HepG2 (cell line): ENCODE measurements around the gene ZNF385B. TPM values are rescaled to one million over a fixed set of nuclear protein-coding genes. Genes with fewer than 3 reads are reported as not detected.

Experiments
- ATAC-seq: fragments of 200-7000 bp; cut with Tn5 transposase; 3 replicates; pipeline ENCODE4 v1.9.1; 2020; ENCODE audit warnings: mild to moderate bottlenecking, moderate library complexity
- BruUV-seq: library from RNA; stranded (reverse); fragments of 400-500 nt; replicated peaks from 2 replicates; lab custom pipeline; 2021; lab: Mats Ljungman, UMichigan
- CTCF ChIA-PET: fragments of 300-600 bp; formaldehyde crosslinking; extraction: SDS; loops from one replicate; lab custom pipeline; 2021; ENCODE audit warnings: low total read pairs, inconsistent platforms, low intra/inter-chr PET ratio; lab: Yijun Ruan, JAX
- POLR2A ChIA-PET: fragments of 350-600 bp; sonication (Branson Sonifier 250); formaldehyde crosslinking; loops from one replicate; lab custom pipeline; 2020; ENCODE audit warnings: antibody characterized with exemption, inconsistent platforms; lab: Yijun Ruan, JAX
- DNase-seq: peaks from one replicate; pipeline ENCODE4 v3.0.0-alpha.2; 2015; ENCODE audit warnings: low spot score
- FAIRE-seq: peaks from 3 replicates; lab custom pipeline; 2011; peaks lifted over from hg19 to GRCh38; lab: Jason Lieb, UNC
- H2AFZ ChIP-seq: one replicate; pipeline ENCODE4 v1.6.1; 2011; ENCODE audit warnings: low read length, inconsistent platforms
- H3K27ac ChIP-seq: fragments of 300-600 bp; 3 replicates; pipeline ENCODE4 v1.8.0; 2011; ENCODE audit warnings: mixed run types, mild to moderate bottlenecking, mixed read lengths, low read length, inconsistent platforms; ENCODE audit not compliant: insufficient read depth; ENCODE audit errors: extremely low read length
- H3K27me3 ChIP-seq, 2 experiments: fragments of 200-600 bp in 1 of 2; 2 replicates in 1 of 2; 3 replicates in 1 of 2; pipeline versions ENCODE4 v1.6.0 to v1.8.0; 2011; ENCODE audit warnings: low read length in 2 of 2, mild to moderate bottlenecking in 2 of 2, moderate library complexity in 2 of 2, inconsistent platforms in 1 of 2; ENCODE audit not compliant: insufficient read depth in 2 of 2, control insufficient read depth in 1 of 2
- H3K36me3 ChIP-seq, 2 experiments: fragments of 200-600 bp in 1 of 2; replicated peaks in 1 of 2; 2 replicates in 1 of 2; 3 replicates in 1 of 2; pipeline versions ENCODE4 v1.5.1 to v1.8.0; 2011; ENCODE audit warnings: low read length in 2 of 2, inconsistent platforms in 1 of 2; ENCODE audit not compliant: insufficient read depth in 2 of 2, control insufficient read depth in 1 of 2
- H3K4me1 ChIP-seq: 2 replicates; pipeline ENCODE4 v1.5.1; 2012; ENCODE audit warnings: low read length, inconsistent platforms; ENCODE audit not compliant: insufficient read depth
- H3K4me2 ChIP-seq: 2 replicates; pipeline ENCODE4 v1.6.0; 2011; ENCODE audit warnings: low read depth, low read length, inconsistent platforms
- H3K4me3 ChIP-seq, 3 experiments: fragments of 200-600 bp in 1 of 3; sonication (generic), shearing (Covaris generic) in 1 of 3; replicated peaks in 1 of 3; 2 replicates each; pipeline ENCODE4 v1.5.1; 2011 to 2016; ENCODE audit warnings: low read length in 3 of 3, inconsistent platforms in 2 of 3, low read depth in 2 of 3, mild to moderate bottlenecking in 2 of 3, control low read depth in 1 of 3, mixed read lengths in 1 of 3; ENCODE audit not compliant: insufficient read depth in 1 of 3
- H3K79me2 ChIP-seq: one replicate; pipeline ENCODE4 v1.6.1; 2011; ENCODE audit warnings: low read length, inconsistent platforms; ENCODE audit not compliant: insufficient read depth
- H3K9ac ChIP-seq: 2 replicates; pipeline ENCODE4 v1.6.0; 2011; ENCODE audit warnings: mild to moderate bottlenecking, low read depth, low read length, inconsistent platforms; ENCODE audit not compliant: insufficient read depth
- H3K9me3 ChIP-seq: 2 replicates; pipeline ENCODE4 v1.5.1; 2012; ENCODE audit warnings: mild to moderate bottlenecking, low read length
- H4K20me1 ChIP-seq: 2 replicates; pipeline ENCODE4 v1.6.0; 2011; ENCODE audit warnings: inconsistent platforms, mild to moderate bottlenecking, low read length, moderate library complexity; ENCODE audit not compliant: insufficient read depth
- BORCS8-MEF2B ChIP-seq: sonication (generic); formaldehyde crosslinking; IDR thresholded peaks from 2 replicates; pipeline ENCODE4 v1.8.0; 2022; ENCODE audit warnings: mild to moderate bottlenecking, missing genetic modification reagents
- CBX1 ChIP-seq: IDR thresholded peaks from one replicate; pipeline ENCODE4 v1.6.1; 2016; ENCODE audit warnings: antibody characterized with exemption, low read depth
- DNMT1 ChIP-seq: sonication (generic); formaldehyde crosslinking; IDR thresholded peaks from 2 replicates; pipeline ENCODE4 v1.5.1; 2020; ENCODE audit warnings: mild to moderate bottlenecking, missing genetic modification reagents
- MBNL3 ChIP-seq: fragments of 250-450 bp; sonication (Bioruptor Pico); conservative IDR thresholded peaks from 2 replicates; pipeline ENCODE4 v1.8.0; 2022; ENCODE audit warnings: mild to moderate bottlenecking, inconsistent platforms
- PATZ1 ChIP-seq: sonication (generic); formaldehyde crosslinking; IDR thresholded peaks from 2 replicates; pipeline ENCODE4 v1.4.0; 2020; ENCODE audit warnings: missing genetic modification reagents
- TAF1 ChIP-seq: sonication (generic); formaldehyde crosslinking; IDR thresholded peaks from 2 replicates; pipeline ENCODE4 v1.4.0; 2020; ENCODE audit warnings: missing genetic modification reagents
- TOE1 ChIP-seq: sonication (generic); formaldehyde crosslinking; IDR thresholded peaks from 2 replicates; pipeline ENCODE4 v1.4.0; 2020; ENCODE audit warnings: mild to moderate bottlenecking, missing genetic modification reagents
- ZKSCAN8 ChIP-seq: IDR thresholded peaks from 2 replicates; pipeline ENCODE4 v1.6.1; 2016; ENCODE audit warnings: borderline replicate concordance, missing genetic modification reagents, missing compliant biosample characterization
- ZNF18 ChIP-seq: sonication (generic); formaldehyde crosslinking; IDR thresholded peaks from 2 replicates; pipeline ENCODE4 v1.8.0; 2022; ENCODE audit warnings: mild to moderate bottlenecking, missing genetic modification reagents; ENCODE audit not compliant: insufficient replicate concordance
- ZNF382 ChIP-seq: sonication (generic); formaldehyde crosslinking; IDR thresholded peaks from 2 replicates; pipeline ENCODE4 v1.5.0; 2020; ENCODE audit warnings: missing genetic modification reagents, mild to moderate bottlenecking, borderline replicate concordance
- ZSCAN31 ChIP-seq: sonication (generic); formaldehyde crosslinking; IDR thresholded peaks from 2 replicates; pipeline ENCODE4 v1.5.0; 2020; ENCODE audit warnings: low read depth, mild to moderate bottlenecking, missing genetic modification reagents
- WGBS: methylation state at CpG from one replicate; pipeline ENCODE4 v1.1.6; 2017; ENCODE audit warnings: low lambda C conversion rate; 5-methylcytosine and 5-hydroxymethylcytosine counted together
- in situ Hi-C: cut with HindIII; loops from 2 replicates; pipeline ENCODE4 v1.10.0; 2017; ENCODE audit warnings: low pct_unique_long_range_greater_than_20kb; ENCODE audit not compliant: extremely low pct_ligation_motif_present
- intact Hi-C: fragments of 100-400 bp; cut with micrococcal nuclease; formaldehyde crosslinking; loops from one replicate; pipeline ENCODE4 v1.10.0; 2022; ENCODE audit not compliant: unreplicated experiment
- polyA plus RNA-seq, 8 experiments: library from polyadenylated mRNA; depleted of rRNA in 3 of 8; stranded (reverse) in 7 of 8; unstranded in 1 of 8; fragments of >200 nt; fragmentation: Illumina TruSeq in 4 of 8; extraction: Trizol in 4 of 8; gene quantifications; 2 replicates each; pipeline versions ENCODE4 v1.2.1 to v1.2.3, GENCODE V29; 2011 to 2016; ENCODE audit warnings: low read depth in 4 of 8, missing spikeins in 1 of 8, mixed read lengths in 1 of 8; ENCODE audit not compliant: insufficient read depth in 1 of 8
- total RNA-seq, 5 experiments: library from RNA; depleted of rRNA; stranded (reverse); fragments of >200 nt; fragmentation: Illumina TruSeq; extraction: Trizol; gene quantifications; 2 replicates each; pipeline ENCODE4 v1.2.3, GENCODE V29; 2016; ENCODE audit warnings: low read depth in 1 of 5

The ZNF385B gene
- total and polyA plus RNA-seq, 2 of the 13 experiments (the other 11 are each of a cell fraction or from before 2014, with no cell fraction given) = 3.3 to 6.7 TPM

GRCh38 chr2:179746981-179747380 is 114.4 kb downstream of the ZNF385B start:
- Histone ChIP-seq H2AFZ (no peak overlapping the region), H3K27me3 (no peaks in the 10 kb centered on the region), H3K4me1 (no peaks in the 10 kb centered on the region), H3K9me3 (no peaks in the 10 kb centered on the region), H3K9ac (no peak overlapping the region), H3K36me3 (no peaks in the 10 kb centered on the region), H4K20me1 (no peaks in the 10 kb centered on the region), H3K27ac (no peak overlapping the region), H3K79me2 (no peaks in the 10 kb centered on the region), H3K4me3 (no peak overlapping the region), H3K4me2 (no peak overlapping the region)
- FAIRE-seq (no peak), ATAC-seq (no peak), DNase-seq (no peak)
- 92% methylated on average over 5 of the region's 5 CpGs for WGBS
- POLR2A ChIA-PET = no interaction called here
- intact Hi-C loops (no loop called here), in situ Hi-C loops (no loop called here)
- TF ChIP-seq TOE1 (CRISPR knock-in tag) (no peak), ZNF382 (no peak), ZKSCAN8 (no peak), BORCS8-MEF2B (CRISPR knock-in tag) (no peak), MBNL3 (no peak), DNMT1 (no peak), PATZ1 (CRISPR knock-in tag) (no peak), TAF1 (CRISPR knock-in tag) (no peak), CBX1 (no peak), ZSCAN31 (no peak), ZNF18 (CRISPR knock-in tag) (no peak)
- BruUV-seq = no TSS peak
- CTCF ChIA-PET = no interaction called here
